T1000 (cell line): Measurements from ENCODE around the gene TCEANC2.

ENCODE experiments used
- DNase-seq: peaks from one replicate; lab custom pipeline; 2025; ENCODE audit warnings: mixed read lengths; lab: John Stamatoyannopoulos, UW

TCEANC2 gene

DNA sequence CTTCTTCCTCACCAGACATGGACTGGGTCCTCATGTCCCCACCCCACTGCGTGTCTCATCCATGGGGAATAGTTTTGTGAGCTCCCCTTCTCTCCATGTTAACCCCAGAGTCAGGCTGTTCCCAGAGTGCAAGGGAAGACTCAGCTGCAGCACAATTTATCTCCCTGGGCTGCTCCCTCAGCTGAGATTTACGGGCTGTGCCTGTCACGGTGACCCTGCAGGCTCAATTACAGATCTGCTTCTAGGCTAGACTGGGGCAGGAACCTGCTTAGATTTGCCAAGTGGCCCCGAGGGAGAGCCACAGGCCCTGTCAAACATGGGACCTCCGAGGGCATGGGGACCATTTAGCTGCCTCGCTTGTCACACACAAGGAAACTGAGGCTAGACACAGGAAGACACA, 61.5 kb downstream of the TCEANC2 start:
- no peak for DNase-seq

GRCh38 chr1:54115520-54115919, 62.1 kb downstream of the TCEANC2 start:
- DNase-seq = no peak

GRCh38 chr1:54117815-54118563, 64.6 kb downstream of the TCEANC2 start:
- DNase-seq = no peak

GRCh38 chr1:54118704-54119103, 65.3 kb downstream of the TCEANC2 start:
- peak; percentile 33 for DNase-seq

- no peak for DNase-seq
Measured at GRCh38 chr1:54120018-54120697, 66.8 kb downstream of the TCEANC2 start.

DNA sequence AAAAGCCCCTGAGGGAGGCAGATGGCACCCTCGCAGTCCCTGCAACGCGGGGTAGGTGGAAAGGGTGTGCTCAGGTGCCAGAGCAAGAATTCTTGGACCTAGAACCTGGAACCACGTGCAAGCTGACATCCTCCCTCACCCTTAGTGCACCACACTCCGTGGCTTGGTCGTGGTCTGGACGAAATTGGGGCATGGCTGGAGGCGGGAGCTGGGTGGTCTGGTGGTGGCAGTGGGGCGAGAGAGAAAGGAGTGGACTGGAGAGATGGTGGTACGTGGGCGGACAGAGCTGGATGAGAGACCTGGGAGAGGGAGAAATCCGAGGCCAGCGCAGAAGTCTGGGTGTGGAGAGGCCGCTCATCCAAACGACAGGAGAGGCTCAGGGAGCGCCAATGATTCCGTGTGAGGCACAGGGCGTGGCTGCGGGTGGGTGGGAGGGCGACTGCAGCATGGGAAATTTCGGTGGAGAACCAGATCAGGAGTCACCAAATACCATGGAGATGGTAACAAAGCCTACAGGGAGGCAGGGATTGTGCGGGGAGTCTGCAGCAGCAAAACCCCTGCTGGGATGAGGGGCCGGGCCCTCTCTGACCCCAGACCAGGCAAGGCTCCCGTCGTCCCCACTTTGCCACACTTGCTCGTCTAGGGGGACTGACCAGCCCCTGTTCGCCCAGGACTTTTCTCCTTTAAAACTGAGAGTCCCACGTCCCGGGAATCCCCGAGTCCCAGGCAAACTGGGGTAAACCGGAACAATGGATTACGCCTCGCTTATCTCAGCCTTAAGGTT, 67.5 kb downstream of the TCEANC2 start:
- DNase-seq = no peak

DNA sequence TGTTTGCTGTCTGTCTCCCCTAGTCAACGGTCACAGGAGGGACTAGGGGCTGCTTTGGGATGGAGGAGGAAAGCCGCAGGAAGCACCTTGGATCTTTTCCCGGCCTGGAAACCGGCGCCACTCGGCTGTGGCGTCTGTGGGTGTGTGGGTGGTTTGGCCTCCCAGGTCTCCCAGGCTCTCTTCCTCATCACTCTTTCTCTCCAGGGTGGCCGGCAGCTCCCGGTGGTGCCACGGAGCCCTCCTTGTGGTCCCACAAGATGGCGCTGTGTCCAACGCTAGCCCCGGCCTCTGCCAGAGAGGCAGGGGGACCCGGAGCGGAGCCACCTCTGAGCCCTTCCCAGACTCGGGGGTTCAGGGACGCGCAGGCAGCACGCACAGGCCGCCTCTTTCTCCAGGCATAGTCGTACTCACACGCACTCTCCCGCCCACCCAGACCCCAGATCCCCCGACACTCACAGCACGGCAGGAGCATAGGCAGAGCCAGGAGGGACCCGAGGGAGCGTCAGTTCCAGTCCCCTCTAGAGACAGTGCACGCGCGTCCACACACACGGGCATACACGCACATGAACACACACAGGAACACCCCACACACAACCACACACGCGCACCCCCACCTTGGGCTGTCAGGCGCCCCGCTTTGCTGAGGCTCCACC, 68.2 kb downstream of the TCEANC2 start:
- peak; percentile 45 for DNase-seq

DNA sequence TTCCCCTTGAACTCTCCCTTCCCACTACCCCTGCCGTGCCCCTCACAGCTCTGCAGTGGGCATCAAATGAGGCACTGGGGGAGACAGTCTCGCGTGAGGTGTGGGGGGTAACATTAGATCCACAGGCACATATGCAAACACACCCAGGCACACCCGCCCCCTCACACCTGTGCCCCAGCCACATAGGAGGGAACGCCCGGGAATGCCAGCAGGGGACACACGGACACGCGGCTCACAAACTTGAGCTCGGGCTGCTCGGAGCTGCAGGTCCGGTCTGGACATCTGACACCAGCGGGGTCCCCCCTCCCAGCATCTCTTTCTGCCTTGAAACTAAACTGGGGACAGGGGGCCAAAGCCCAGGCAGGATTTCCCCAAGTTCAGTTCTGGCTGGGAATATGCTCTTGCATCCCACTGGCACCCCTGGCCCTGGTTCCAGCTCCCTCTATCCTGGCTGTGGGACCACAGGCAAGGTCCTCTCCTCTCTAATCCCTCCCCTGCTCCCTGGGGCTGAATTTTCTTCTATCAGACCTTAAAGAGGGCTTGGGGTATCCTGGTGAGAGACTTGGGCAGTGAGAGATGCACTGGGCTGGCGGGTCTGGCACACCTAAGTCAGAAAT, 68.8 kb downstream of the TCEANC2 start:
- DNase-seq = no peak

GRCh38 chr1:54122992-54123391, 69.6 kb downstream of the TCEANC2 start:
- DNase-seq = no peak

DNA sequence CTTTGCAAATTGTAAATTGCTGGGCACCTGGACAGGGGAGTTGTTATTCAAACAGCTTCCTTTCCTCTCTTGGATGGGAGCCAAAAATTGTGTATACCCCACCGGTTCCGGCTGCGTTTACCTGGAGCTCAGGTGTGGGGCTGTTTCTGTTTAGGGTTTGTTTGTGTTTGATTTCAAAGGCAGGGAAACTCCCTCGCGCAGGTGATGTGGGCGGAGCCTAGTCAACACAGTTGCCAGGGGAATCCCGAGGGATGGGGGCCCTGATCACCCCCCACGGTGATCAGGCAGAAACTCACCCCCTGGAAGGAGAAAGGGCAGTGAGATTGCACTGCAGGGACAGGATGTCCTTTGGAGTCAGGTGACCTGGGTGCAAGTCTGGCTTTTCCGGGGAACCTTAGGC, 71.1 kb downstream of the TCEANC2 start:
- DNase-seq = no peak

GRCh38 chr1:54124906-54125305, 71.5 kb downstream of the TCEANC2 start:
- DNase-seq = no peak

- no peak for DNase-seq
Measured at GRCh38 chr1:54125386-54126070, 72.1 kb downstream of the TCEANC2 start.

DNA sequence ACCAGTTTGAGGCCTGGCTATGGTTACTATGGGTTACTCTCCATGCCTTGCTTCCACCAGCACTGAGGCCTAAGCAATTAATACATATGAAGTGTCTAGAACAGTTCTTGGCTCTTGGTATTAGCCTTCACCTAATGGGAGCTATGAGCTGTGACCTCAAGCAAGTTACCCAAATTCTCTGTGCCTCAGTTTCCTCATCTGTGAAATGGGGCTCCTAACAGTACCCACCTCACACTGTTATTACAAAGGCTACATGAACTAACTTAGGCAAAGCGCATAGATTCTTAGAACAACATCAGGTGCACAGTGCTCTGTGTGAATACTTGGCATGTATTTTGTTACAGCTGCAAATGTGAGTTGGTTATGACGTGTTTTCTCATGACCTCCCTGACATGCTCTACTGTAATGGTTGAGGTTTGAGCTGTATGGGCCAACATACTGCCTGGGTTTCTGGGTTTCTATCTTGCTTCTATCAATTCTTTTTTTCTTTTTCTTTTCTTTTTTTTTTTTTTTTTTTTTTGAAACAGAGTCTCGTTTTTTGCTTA, 72.9 kb downstream of the TCEANC2 start:
- no peak for DNase-seq

GRCh38 chr1:54127594-54128300, 74.3 kb downstream of the TCEANC2 start:
- no peak for DNase-seq

GRCh38 chr1:54129858-54130257, 76.5 kb downstream of the TCEANC2 start:
- no peak for DNase-seq

- DNase-seq = no peak
Measured at GRCh38 chr1:54131419-54131818, 78.0 kb downstream of the TCEANC2 start.

DNA sequence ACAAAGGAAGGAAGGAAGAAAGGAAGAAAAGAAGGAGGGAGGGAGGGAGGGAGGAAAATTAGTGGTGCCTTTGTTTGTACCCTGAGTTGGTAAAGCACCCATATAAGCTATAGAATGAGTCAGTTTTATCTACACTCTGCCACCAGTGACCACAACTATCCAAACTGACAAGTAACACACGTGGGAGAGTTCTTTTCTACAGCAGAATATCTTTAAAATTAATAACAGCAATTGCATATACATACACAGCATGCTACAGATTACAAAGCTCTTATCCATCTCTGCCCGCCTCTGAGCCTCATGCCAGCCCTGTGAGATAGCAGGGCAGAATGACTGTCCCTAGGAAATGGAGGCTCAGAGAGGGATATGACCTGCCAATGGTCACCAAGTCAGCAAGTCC, 79.1 kb downstream of the TCEANC2 start:
- DNase-seq = no peak

DNA sequence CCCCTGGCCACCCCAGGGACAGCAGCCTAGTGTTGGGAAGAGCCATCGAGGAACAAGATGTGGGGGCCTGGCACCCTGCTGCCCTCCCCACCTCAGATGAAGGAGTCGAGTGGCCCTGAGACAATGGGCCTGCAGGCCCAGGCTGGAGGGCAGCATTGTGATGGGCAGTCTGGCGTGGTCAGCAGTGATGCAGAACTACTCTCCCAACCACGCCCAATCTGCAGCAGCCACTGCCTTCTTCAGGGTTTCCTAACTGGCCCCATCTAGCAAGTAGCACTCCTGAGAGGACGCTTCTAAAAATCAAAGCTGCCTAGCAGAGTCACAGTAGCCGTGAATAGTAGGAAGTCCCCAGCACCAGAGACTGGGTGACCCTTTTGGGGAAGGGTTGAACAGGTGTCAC, 80.9 kb downstream of the TCEANC2 start:
- no peak for DNase-seq

DNA sequence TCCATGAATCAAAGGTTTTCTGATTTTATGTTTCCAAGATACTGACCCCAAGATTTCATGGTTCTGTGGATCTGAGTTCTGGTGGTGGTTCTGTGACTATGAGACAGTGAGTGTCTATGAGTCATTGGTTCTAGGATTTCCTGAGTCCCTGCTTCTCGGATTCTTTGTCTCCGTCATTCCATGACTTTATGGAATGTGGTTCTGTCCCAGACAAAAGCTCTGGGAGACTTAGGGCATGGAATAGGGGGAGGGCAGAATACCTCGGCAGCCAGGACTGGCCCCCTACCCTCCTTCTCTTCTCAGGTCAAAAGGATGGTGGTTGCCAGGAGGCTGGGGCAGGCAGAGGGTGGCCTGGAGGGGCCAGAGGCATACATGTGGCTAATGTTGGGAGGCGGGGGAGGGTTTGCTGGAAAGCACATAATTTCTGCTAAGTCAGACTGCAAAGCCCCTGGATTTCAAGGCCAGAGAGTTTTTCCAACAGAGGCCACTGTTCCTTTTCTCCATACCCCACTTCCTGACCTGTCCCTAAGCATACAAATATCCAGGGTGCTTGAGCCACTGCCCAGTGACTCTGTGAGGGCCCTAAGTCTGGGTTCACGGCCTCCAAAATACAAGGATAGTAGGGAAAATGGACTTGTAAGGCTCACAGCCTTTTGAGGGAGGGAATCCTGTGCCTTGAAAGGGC, 82.2 kb downstream of the TCEANC2 start:
- DNase-seq = no peak
